ENCODE results near the gene MPEG1.

DNA sequence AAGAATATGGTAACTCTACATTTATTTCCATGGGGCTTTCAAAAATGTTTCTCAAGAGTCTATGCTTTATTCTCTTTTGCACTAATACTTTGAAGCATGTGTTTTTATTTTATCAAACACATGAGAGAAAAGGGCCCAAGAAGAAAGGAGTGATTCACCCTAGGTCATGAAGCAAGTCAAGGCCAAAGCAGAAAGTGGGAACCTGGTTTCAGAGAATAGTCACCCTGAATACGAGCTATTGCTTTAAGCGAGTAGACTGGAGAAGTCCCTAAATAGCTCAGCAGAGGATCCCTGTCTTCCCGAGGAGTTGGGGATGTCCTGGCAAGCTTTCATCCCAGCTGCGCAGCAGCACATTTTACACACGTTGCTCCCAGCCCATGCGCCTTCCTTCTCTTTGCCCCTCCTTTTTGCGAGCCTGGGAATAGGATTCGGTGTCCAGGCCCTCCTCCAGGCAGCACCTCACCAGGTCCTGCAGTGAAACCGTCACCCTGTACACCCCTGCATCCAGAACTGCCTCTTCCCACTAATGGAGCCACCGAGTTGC is 19.1 kb downstream of the MPEG1 start:
- TF ChIP-seq JUNB (IDR thresholded peaks at IDR 0.05) (no peak), MAX (IDR thresholded peaks at IDR 0.05) (no peak), CTCF (IDR thresholded peaks at IDR 0.05) (no peak), NR3C1 (IDR thresholded peaks at IDR 0.05) (no peak), HDAC2 (IDR thresholded peaks at IDR 0.05) (no peak), ESRRA (IDR thresholded peaks at IDR 0.05; ENCODE audit: borderline replicate concordance, low read length) (no peak), EHF (CRISPR knock-in tag; IDR thresholded peaks at IDR 0.05) (no peak), PBX3 (IDR thresholded peaks at IDR 0.05) (no peak), RAD21 (conservative IDR thresholded peaks at IDR 0.05 in 1 of 2, IDR thresholded peaks at IDR 0.05 in 1 of 2) (no peak), RCOR1 (IDR thresholded peaks at IDR 0.05; ENCODE audit: low read depth, low read length) (no peak), MYC (IDR thresholded peaks at IDR 0.05; ENCODE audit: borderline replicate concordance, low read length) (no peak), PHF8 (IDR thresholded peaks at IDR 0.05; ENCODE audit: borderline replicate concordance, low read depth) (no peak)
